Neutrophil (primary cell): ENCODE results near the gene PLVAP.

Experiments
- H3K27ac ChIP-seq: fragments of 200-600 bp; sonication (generic); 2 replicates; pipeline ENCODE4 v1.5.1; 2016; ENCODE audit warnings: mild to moderate bottlenecking, moderate library complexity
- H3K27me3 ChIP-seq: fragments of 200-600 bp; sonication (generic); 2 replicates; pipeline ENCODE4 v1.6.0; 2016; ENCODE audit warnings: mild to moderate bottlenecking
- H3K36me3 ChIP-seq: fragments of 200-600 bp; sonication (generic); 2 replicates; pipeline ENCODE4 v1.5.1; 2017
- H3K4me1 ChIP-seq, 2 experiments: fragments of 200-600 bp in 1 of 2; sonication (generic) in 1 of 2; 1 replicate in 1 of 2; 2 replicates in 1 of 2; pipeline versions ENCODE4 v1.5.1 to v1.6.1; 2013 to 2016; ENCODE audit warnings: low read depth in 1 of 2, low read length in 1 of 2, mild to moderate bottlenecking in 1 of 2, moderate library complexity in 1 of 2; ENCODE audit not compliant: control insufficient read depth in 1 of 2, insufficient read depth in 1 of 2
- H3K4me3 ChIP-seq, 2 experiments: fragments of 200-600 bp in 1 of 2; sonication (generic) in 1 of 2; 1 replicate in 1 of 2; 2 replicates in 1 of 2; pipeline ENCODE4 v1.5.1; 2013 to 2016; ENCODE audit warnings: low read depth in 1 of 2, low read length in 1 of 2, mild to moderate bottlenecking in 1 of 2, moderate library complexity in 1 of 2
- H3K9me3 ChIP-seq: fragments of 200-600 bp; sonication (generic); 2 replicates; pipeline ENCODE4 v1.5.1; 2016
- CTCF ChIP-seq: fragments of 200-600 bp; sonication (generic); IDR thresholded peaks from 2 replicates; pipeline ENCODE4 v1.5.1; 2016; ENCODE audit warnings: antibody characterized with exemption

PLVAP gene

GRCh38 chr19:17359905-17360800, 17.0 kb downstream of the PLVAP start:
- no peaks in the 10 kb centered on the region for H3K9me3 ChIP-seq
- H3K4me1 ChIP-seq = no peaks in the 10 kb centered on the region
- H3K27me3 ChIP-seq = peaks cover 12% of the 10 kb centered on the region
- no peak for TF ChIP-seq CTCF
- no peaks in the 10 kb centered on the region for H3K36me3 ChIP-seq
- no peak overlapping the region for H3K27ac ChIP-seq
- no peak overlapping the region for H3K4me3 ChIP-seq

- H3K9me3 ChIP-seq = no peaks in the 10 kb centered on the region
- no peak overlapping the region for H3K4me3 ChIP-seq
- no peaks in the 10 kb centered on the region for H3K4me1 ChIP-seq
- H3K36me3 ChIP-seq = no peaks in the 10 kb centered on the region
- TF ChIP-seq CTCF = no peak
- H3K27ac ChIP-seq = no peak overlapping the region
- H3K27me3 ChIP-seq = peaks cover 16% of the 10 kb centered on the region
Observed at GRCh38 chr19:17358395-17358794, 18.7 kb downstream of the PLVAP start.

- H3K27ac ChIP-seq = no peak overlapping the region
- no peaks in the 10 kb centered on the region for H3K4me1 ChIP-seq
- H3K27me3 ChIP-seq = peaks cover 18% of the 10 kb centered on the region
- no peaks in the 10 kb centered on the region for H3K36me3 ChIP-seq
- TF ChIP-seq CTCF = no peak
- no peak overlapping the region for H3K4me3 ChIP-seq
- no peaks in the 10 kb centered on the region for H3K9me3 ChIP-seq
Observed at GRCh38 chr19:17357724-17358123, 19.4 kb downstream of the PLVAP start.

- no peak overlapping the region for H3K4me3 ChIP-seq
- no peak for TF ChIP-seq CTCF
- peaks cover 18% of the 10 kb centered on the region for H3K27me3 ChIP-seq
- H3K9me3 ChIP-seq = no peaks in the 10 kb centered on the region
- no peaks in the 10 kb centered on the region for H3K4me1 ChIP-seq
- H3K27ac ChIP-seq = no peak overlapping the region
- H3K36me3 ChIP-seq = no peaks in the 10 kb centered on the region
Observed at GRCh38 chr19:17357078-17357666, 20.0 kb downstream of the PLVAP start.

GRCh38 chr19:17353386-17353785, 23.8 kb downstream of the PLVAP start:
- no peaks in the 10 kb centered on the region for H3K36me3 ChIP-seq
- no peaks in the 10 kb centered on the region for H3K9me3 ChIP-seq
- peaks cover 55% of the 10 kb centered on the region for H3K27me3 ChIP-seq
- H3K4me1 ChIP-seq = peaks cover 0 to 4% of the 10 kb centered on the region in 2 experiments
- H3K27ac ChIP-seq = no peak overlapping the region
- TF ChIP-seq CTCF = no peak
- H3K4me3 ChIP-seq = no peak overlapping the region
